ENCODE measurements around the gene OR4X1. TPM values are rescaled to one million over a fixed set of nuclear protein-coding genes. Genes with fewer than 3 reads are reported as not detected.
"Not testable (repeated sequence)": the region's sequence is repeated elsewhere in the genome, so short reads cannot be mapped to it uniquely, and the experiment has no call there.

Gene OR4X1
- total RNA-seq (not detected), polyA plus RNA-seq (not detected)
- long read RNA-seq, donor 1, result 0 reads
- long read RNA-seq, donor 2, result 0 reads
- long read RNA-seq, donor 3, result 0 reads

DNA sequence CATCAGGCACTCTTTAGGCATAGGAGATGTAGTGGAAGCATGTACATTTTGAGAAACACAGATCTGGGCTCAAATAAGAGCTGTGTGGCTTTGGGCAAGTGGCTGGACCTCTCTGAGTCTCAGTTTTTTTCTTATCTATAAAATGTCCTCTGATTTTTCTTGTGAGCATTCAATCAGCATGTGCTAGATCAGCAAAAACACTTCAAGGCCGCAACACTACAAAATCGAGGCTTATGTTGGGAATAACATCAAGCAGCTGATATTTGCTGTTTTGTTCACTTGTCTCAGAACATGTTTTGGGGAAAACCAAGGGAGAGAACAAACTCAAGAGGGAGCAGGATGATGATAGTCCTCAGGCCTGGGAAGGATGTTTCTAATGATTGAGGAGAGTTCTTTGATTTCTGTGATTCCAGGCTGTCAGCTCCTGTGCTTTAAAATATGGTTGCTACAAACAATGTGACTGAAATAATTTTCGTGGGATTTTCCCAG, at the start of gene OR4X1:
OR4X1 (plus strand) TSS at position 439 of the 489 bp plus-strand sequence; CDS start at position 439, 0 bp downstream.
- ATAC-seq (no peak), DNase-seq (no peak)
- H3K4me1 ChIP-seq, result no peaks in the 10 kb centered on the region
- TF ChIP-seq CTCF (IDR thresholded peaks at IDR 0.05) (no peak), POLR2A (IDR thresholded peaks at IDR 0.05) (no peak)
- intact Hi-C loops (cut with DNase I), result no loop called here
- H3K27ac ChIP-seq, result no peak within 1 kb of the TSS
- 21 to 34% (median 29%) methylated on average over 3 of the region's 3 CpGs for WGBS, 4 donors
- no peak within 1 kb of the TSS for H3K4me3 ChIP-seq
- no peaks in the 10 kb centered on the region for H3K36me3 ChIP-seq
- H3K9me3 ChIP-seq, result no peaks in the 10 kb centered on the region
- no peaks in the 10 kb centered on the region for H3K27me3 ChIP-seq

DNA sequence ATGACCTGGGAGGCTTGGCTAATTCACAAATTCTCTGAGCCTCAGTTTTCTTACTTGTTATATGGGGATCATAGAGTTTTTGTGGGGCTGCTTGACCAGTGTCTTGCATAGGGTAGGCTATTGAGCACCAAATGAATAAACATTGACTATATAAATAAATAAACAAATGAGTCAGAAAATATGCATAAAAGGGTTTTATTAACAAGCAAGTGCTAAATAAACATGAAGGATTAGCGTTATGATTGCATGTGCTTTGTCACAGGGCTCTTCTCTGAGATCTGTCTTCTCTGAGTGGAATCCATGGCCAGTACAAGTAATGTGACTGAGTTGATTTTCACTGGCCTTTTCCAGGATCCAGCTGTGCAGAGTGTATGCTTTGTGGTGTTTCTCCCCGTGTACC, 47.2 kb upstream of the OR4X1 start, which contains the start of gene OR4B1:
OR4B1 (plus strand) TSS at position 301 of the 400 bp plus-strand sequence; CDS start at position 301, 0 bp downstream.
- Histone ChIP-seq H3K27me3 (no peaks in the 10 kb centered on the region), H3K9me3 (no peaks in the 10 kb centered on the region), H3K4me1 (no peaks in the 10 kb centered on the region), H3K36me3 (no peaks in the 10 kb centered on the region), H3K27ac (no peak within 1 kb of the TSS), H3K4me3 (no peak within 1 kb of the TSS)
- 46 to 73% (median 61%) methylated on average over 2 of the region's 2 CpGs for WGBS, 4 donors
- intact Hi-C loops (cut with DNase I), result loop anchor here in 1 of 10 donors (5.0 kb wide), 1 partner anchor 51 kb away; no protein-coding TSS in a partner anchor
- DNase-seq, result no peak
- ATAC-seq, result no peak
- TF ChIP-seq POLR2A (IDR thresholded peaks at IDR 0.05) (no peak), CTCF (IDR thresholded peaks at IDR 0.05) (no peak)

GRCh38 chr11:48228761-48229160, 34.9 kb upstream of the OR4X1 start:
- DNase-seq, result peak in 1 of 5 donors; percentile 54
- ATAC-seq, result no peak
- peaks cover 0 to 15% (median 0%) of the 10 kb centered on the region in 12 donors for H3K9me3 ChIP-seq
- TF ChIP-seq POLR2A (IDR thresholded peaks at IDR 0.05) (no peak), CTCF (IDR thresholded peaks at IDR 0.05) (no peak)
- intact Hi-C loops (cut with DNase I), result no loop called here
- 77 to 88% (median 80%) methylated on average over 11 to 18 of the region's 18 CpGs for WGBS, 4 donors
- no peaks in the 10 kb centered on the region for H3K27me3 ChIP-seq
- no peak overlapping the region for H3K27ac ChIP-seq
- no peaks in the 10 kb centered on the region for H3K36me3 ChIP-seq
- no peaks in the 10 kb centered on the region for H3K4me1 ChIP-seq
- H3K4me3 ChIP-seq, result no peak overlapping the region

GRCh38 chr11:48230057-48230456, 33.6 kb upstream of the OR4X1 start:
- DNase-seq; ATAC-seq; H3K27me3 ChIP-seq; intact Hi-C loops (cut with DNase I); H3K36me3 ChIP-seq; H3K4me1 ChIP-seq; H3K27ac ChIP-seq; H3K4me3 ChIP-seq: not testable (repeated sequence)
- 81 to 87% (median 85%) methylated on average over 11 of the region's 11 CpGs for WGBS, 4 donors
- H3K9me3 ChIP-seq, result peaks cover 0 to 15% (median 0%) of the 10 kb centered on the region in 12 donors

DNA sequence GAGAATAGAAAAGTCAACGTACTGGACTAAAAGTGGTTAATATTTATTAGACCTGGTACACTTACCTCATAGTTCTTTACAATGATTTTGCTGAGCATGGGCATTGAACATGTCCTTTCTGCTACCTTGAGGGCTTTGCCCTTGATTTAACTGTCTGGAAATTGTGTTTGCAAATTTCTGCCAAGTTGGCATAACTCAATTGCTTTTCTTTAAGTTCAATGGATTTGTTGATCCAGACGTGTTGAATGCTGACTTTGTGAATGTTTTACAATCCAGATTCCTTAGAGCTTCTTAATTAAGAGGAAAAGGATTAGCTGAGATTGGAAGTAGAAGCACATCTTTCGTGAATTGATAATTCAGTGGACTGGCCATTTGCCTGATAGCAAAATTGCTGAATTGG, 25.9 kb upstream of the OR4X1 start:
- Histone ChIP-seq H3K9me3 (peaks cover 0 to 5% (median 0%) of the 10 kb centered on the region in 12 donors), H3K27me3 (no peaks in the 10 kb centered on the region), H3K36me3 (no peaks in the 10 kb centered on the region), H3K4me1 (no peaks in the 10 kb centered on the region), H3K27ac (no peak overlapping the region), H3K4me3 (no peak overlapping the region)
- no peak for TF ChIP-seq POLR2A (IDR thresholded peaks at IDR 0.05)
- TF ChIP-seq CTCF (IDR thresholded peaks at IDR 0.05), result no peak
- intact Hi-C loops (cut with DNase I), result no loop called here
- no peak for DNase-seq
- no peak for ATAC-seq
- 26 to 48% (median 31%) methylated on average over 3 of the region's 3 CpGs for WGBS, 4 donors
